CD4-positive, alpha-beta T cell treated with Interleukin-1 beta for 1 hour (primary cell): ENCODE data around the gene SULT1C4.
"Not testable (repeated sequence)": the region's sequence is repeated elsewhere in the genome, so short reads cannot be mapped to it uniquely, and the experiment has no call there.

Experiments
- DNase-seq, 2 donors: peaks; one replicate each; pipeline ENCODE4 v3.0.0-alpha.2; 2020 to 2022

The SULT1C4 gene

DNA sequence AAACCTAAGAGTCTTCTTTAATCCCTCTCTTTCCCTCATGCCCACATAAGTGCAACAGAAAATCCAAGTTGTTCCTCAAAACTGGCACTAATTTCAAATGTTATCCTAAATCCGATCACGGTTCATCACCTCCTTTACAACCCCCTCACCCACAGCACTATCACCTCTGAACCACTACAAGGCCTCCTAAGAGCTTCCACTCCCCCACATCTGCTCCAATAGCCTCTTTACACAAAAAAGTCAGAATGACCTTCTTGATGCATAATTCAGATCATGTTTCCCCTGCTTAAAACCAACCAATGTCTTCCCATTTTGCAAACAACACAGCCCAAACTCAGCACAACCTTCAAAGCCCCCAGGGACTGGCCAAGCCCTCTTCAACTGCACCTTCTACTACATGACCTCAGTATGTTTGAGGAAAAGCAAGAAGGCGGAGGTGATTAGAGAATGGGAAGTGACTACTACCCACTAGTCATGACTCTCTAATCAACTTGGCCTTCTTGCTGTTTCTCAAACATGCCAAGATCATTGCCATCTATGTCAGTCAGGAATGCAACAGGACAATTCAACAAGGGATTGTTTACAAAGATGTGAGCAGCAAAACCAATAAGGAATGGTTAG lies 36.6 kb downstream of the SULT1C4 start:
- DNase-seq: no peak

DNA sequence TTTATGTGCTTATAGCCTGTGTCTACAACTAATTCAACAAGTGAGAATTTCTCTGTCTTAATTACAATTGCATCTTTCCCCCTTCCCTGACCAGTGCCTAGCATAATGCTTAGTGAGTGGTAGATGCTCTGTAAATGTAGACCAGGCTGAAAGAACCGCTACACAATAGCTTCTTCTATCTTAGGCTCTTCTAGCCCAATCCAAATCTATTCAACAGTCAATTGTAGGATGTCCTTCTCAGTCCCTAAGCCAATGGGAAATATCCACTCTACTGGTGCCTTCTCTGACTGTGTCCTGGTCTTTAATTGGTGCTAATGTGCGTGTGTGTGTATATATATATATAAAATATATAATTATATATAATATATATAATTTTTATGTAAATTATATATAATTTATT lies 37.2 kb downstream of the SULT1C4 start:
- DNase-seq: no peak

DNA sequence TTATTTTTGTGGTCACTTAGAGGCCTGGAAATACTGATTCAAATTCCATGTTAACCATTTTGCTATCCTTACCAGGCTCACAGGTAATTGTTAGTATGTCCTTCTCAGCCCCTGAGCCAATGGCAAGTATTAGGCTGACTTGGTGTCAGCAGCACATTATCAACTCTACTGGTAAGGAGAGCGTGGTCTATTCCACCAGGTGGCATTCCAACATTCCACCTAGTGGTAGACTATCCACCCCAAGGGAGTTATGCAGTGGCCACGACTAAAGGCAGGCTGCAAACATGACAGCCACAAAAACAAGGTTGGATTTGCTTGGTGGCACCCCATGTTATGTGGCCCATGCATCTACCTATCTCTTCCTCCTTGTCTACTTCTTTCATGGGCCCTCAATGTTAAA lies 39.5 kb downstream of the SULT1C4 start:
- no peak for DNase-seq

DNA sequence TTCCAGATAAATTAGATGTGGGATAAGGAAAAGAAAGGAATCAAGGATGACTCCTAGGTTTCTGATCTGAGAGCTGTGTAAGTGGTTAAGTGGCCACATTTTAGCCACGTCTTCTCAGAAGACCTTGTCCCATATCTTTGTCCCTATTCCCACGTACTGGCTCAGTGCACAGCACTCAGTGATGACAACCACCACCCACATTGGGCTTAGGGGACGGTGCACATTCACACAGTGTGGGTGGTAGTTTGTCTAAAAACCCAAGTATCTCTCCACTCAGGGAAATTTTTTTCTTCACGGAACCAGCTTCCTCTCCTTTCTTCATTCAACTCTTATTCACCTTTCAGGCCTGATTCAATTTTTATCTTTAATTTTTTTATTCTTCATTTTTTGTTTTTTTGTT lies 40.7 kb downstream of the SULT1C4 start:
- no peak for DNase-seq

DNA sequence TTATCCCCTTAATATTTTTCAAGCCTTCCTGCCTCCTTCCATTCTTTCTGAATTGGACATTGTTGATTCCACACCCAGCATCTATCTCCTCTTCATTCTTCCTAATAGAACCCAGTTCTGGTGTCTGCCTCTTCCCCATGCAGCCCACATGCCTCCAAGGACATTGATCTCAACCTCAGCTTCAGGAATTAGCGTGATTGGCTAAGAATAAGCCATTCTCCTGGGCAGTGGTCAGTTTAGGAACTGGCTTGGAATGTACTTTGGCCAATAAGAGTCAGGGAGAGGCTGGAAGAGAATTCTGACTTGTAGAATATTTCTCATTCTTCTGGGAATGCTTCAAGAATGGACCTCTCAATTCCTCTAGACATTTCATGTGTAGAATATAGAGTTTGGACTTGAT lies 45.3 kb downstream of the SULT1C4 start:
- no peak for DNase-seq

DNA sequence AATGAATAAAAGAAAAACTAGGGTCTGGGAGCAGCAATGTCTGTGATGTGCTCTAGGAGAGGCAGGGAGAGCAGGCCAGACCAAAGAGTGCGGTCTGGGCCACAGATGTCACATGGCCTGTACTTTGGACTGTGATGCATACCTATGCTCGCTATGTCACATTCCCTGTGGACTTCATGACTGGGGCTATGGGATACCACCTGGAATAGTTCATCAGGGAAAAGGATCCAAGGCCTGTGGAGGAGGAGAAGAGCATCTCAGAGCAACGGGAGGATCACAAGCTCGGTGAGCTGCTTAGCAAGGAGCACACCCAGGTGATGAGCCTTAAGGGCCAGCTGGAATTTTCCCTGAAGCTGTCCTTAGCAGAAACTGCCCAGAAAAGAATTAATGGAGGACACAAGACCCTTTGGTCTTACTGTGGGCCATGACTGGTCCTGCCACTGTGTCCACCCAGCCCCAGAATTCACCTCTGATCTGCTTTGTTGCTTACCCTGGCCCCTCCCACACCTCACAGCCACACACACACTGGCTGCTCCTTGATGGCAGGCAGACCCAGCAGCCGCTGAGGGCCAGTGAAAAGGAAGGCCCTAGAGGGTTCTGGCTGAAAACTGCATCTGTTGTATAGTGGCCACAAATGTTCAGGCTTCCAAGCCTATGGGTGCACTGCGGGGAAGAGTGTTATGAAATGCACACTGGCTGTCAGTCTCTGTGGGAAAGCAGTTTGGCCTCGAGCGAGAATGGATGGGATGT lies 45.9 kb downstream of the SULT1C4 start:
- no peak for DNase-seq

DNA sequence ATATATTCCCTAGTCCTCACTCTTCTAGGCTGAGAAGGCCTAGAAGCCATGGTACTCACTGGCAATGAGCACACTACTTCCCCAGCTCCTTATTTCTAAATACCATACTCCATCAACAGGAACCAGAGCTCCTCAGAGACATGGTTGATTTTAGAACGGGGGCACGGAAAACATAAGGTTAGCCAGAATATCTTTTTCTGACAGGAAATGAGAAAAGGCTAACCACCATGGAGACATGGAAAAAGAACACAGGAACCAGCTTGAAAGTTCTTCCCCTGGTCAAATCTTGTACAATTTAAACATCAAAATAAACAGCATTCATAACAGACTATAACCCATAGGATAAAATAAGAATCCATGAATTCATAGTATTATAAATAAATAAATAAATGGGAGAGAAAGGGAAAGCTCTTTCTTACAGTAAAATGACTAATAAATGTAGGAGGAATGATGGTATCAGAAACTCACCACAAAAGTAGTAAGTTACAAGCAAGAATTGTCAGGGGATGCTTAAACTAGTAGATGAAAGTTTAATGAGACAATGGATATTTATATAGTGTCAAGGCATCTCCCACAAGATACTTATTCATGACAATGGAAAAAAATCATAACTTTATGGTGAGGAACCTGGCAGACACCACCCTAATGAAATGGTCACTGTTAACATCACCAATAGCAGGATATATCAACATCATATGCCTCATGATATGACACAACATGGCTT lies 50.7 kb downstream of the SULT1C4 start:
- no peak for DNase-seq

DNA sequence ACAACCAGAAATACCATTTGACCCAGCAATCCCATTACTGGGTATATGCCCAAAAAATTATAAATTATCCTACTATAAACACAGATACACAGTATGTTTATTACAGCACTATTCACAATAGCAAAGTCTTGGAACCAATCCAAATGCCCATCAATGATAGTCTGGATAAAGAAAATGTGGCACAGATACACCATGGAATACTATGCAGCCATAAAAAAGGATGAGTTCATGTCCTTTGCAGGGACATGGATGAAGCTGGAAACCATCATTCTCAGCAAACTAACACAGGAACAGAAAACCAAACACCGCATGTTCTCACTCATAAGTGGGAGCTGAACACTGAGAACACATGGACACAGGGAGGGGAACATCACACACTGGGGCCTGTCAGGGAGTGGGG lies 57.8 kb downstream of the SULT1C4 start:
- DNase-seq: not testable (repeated sequence)

DNA sequence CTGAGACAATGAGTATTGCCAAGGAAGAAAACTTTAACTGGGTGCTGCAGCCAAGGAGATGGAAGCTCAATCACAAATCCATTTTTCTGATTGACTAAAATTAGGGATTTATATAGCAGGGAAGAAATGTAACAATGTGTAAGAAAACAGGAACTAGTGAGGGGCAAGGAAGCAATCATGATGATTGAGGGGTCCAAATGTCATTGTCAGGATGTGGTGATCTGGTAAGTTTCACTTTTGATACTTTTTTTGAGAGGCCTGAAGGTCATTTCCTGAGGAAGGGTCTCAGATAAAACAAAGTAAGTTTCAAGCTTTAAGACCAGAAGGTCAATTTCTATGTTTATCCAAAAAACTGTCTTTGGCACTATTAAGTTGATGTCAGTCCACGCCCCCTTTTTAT lies 59.2 kb downstream of the SULT1C4 start:
- no peak for DNase-seq
